ENCODE results near the gene FYN. TPM values are rescaled to one million over a fixed set of nuclear protein-coding genes. Genes with fewer than 3 reads are reported as not detected.

FYN gene
- total RNA-seq, 2 donors from 2014 or later: 25.7 to 83.1 TPM

DNA sequence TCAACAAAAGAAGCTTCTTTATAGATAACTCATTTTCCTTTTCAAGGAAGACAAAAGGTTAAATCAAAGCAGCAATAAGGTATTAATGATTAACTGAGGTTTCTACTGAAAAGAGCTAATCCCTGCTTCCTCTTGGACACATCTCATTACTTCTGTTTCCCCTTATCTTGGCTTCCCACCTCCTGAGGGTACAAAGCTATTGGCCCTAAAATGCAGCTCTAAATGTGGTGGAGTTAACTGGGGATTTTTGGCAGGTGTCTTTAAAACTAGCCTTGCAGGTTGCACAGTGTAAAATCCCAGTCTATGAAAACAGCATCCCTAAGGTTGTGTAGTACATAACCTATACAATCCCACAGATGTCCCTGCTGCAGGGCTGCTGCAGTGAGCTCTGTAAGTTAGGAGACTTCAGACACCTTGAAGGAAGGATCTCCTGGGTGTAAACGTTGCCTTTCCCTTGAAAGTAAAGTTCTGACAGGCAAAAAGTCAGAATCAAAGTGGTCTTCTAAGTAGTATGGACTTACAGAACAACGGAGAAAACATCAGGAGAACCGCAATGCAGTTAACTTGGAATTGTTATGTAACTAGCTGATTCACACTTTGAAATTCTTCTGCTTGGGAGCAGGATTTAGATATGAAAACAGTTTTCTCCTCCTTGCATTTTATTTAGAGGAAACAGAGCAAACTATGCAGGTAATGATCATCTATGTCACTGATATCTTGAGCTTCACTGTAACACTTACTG is 195.8 kb downstream of the FYN start:
- WGBS, 2 donors: 23 to 31% methylated on average over 3 of the region's 3 CpGs
- Histone ChIP-seq H3K9me3 (no peaks in the 10 kb centered on the region), H3K27me3 (no peaks in the 10 kb centered on the region), H3K36me3 (replicated peaks in 1 of 2; ENCODE audit: insufficient read depth in 1 of 2, low read depth in 2 of 2) (no peaks in the 10 kb centered on the region), H3K4me3 (no peak overlapping the region), H3K4me1 (peaks cover 8% of the 10 kb centered on the region), H3K27ac (no peak overlapping the region)
- ATAC-seq (peak; percentile 45), DNase-seq (no peak)
- TF ChIP-seq POLR2A (IDR thresholded peaks at IDR 0.05): no peak
- TF ChIP-seq, protein P1, sequence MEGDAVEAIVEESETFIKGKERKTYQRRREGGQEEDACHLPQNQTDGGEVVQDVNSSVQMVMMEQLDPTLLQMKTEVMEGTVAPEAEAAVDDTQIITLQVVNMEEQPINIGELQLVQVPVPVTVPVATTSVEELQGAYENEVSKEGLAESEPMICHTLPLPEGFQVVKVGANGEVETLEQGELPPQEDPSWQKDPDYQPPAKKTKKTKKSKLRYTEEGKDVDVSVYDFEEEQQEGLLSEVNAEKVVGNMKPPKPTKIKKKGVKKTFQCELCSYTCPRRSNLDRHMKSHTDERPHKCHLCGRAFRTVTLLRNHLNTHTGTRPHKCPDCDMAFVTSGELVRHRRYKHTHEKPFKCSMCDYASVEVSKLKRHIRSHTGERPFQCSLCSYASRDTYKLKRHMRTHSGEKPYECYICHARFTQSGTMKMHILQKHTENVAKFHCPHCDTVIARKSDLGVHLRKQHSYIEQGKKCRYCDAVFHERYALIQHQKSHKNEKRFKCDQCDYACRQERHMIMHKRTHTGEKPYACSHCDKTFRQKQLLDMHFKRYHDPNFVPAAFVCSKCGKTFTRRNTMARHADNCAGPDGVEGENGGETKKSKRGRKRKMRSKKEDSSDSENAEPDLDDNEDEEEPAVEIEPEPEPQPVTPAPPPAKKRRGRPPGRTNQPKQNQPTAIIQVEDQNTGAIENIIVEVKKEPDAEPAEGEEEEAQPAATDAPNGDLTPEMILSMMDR (IDR thresholded peaks at IDR 0.05): no peak
- intact Hi-C loops (cut with DNase I): no loop called here

DNA sequence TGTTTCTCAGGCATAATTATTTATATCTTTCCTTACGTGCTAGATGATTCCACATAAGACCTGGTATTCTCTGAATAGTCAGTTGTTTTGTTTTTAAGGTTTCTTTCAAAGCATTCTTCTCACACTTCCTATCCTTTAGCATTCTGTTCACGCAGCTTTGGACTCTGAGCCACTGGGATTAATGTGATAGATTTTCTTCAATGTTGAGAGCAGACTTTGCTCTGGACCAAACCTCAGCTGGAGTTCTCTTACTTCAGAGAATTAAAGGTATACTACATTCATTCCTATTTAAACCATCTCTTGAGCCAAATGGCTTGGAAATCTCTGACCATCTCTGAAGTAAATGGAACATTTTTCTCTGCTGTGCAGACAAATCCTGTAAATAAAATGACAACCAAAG is 196.9 kb downstream of the FYN start:
- ATAC-seq: no peak
- H3K36me3 ChIP-seq (replicated peaks in 1 of 2; ENCODE audit: insufficient read depth in 1 of 2, low read depth in 2 of 2): no peaks in the 10 kb centered on the region

DNA sequence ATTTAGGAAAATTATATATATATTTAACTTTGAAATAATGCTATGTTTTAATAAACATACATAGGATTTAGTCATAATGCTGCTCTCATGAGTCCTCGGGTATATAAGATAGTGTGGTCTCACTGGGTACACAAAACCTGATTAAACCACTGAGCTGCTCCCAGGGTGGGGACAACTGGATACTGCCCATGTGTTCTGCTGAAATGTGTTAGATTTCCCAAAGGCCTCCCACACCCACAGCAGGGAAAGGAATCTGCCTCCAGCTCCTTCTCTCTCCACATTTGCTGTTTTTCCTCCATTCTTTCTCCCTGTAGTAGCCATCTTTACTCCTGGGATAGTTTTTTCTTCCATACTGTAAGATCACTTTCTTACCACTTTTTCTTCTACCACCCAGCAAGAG is 198.4 kb downstream of the FYN start:
- H3K9me3 ChIP-seq: no peaks in the 10 kb centered on the region
- intact Hi-C loops (cut with DNase I): no loop called here
- no peak overlapping the region for H3K4me3 ChIP-seq
- no peak for DNase-seq
- no peak overlapping the region for H3K27ac ChIP-seq
- TF ChIP-seq POLR2A (IDR thresholded peaks at IDR 0.05): no peak
- TF ChIP-seq, protein P1 (IDR thresholded peaks at IDR 0.05): no peak
- peaks cover 8% of the 10 kb centered on the region for H3K4me1 ChIP-seq
- no peaks in the 10 kb centered on the region for H3K27me3 ChIP-seq
- ATAC-seq: no peak
- no peaks in the 10 kb centered on the region for H3K36me3 ChIP-seq (replicated peaks in 1 of 2; ENCODE audit: insufficient read depth in 1 of 2, low read depth in 2 of 2)
- WGBS, 2 donors: 24 to 39% methylated on average over 1 of the region's 1 CpG

More for the DNA sequence above, 196.9 kb downstream of the FYN start:
- no peak overlapping the region for H3K4me3 ChIP-seq
- no peaks in the 10 kb centered on the region for H3K9me3 ChIP-seq
- intact Hi-C loops (cut with DNase I): no loop called here
- no peak overlapping the region for H3K27ac ChIP-seq
- 33 to 50% methylated on average over 2 of the region's 2 CpGs for WGBS, 2 donors
- peaks cover 8% of the 10 kb centered on the region for H3K4me1 ChIP-seq
- TF ChIP-seq POLR2A (IDR thresholded peaks at IDR 0.05): no peak
- TF ChIP-seq, protein P1 (IDR thresholded peaks at IDR 0.05): no peak
- no peak for DNase-seq
- H3K27me3 ChIP-seq: no peaks in the 10 kb centered on the region

DNA sequence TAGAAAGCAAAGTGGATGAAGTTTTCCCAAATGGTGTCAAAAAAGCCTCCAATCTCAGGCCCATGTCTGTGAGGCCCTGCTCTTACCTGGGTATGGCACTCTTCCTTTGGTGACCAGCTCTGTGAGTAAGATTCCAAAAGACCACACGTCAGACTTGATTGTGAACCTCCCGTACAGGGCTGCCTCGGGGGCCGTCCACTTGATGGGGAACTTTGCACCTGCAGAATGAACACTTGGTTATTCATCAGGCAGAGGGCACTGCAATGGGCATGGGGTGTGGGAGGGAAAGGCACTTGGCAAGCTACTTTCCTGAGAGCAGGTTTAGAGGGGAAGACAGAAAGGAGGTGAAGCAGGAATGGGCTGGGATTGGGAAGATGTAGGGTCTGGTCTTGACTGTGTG is 198.8 kb downstream of the FYN start:
- Histone ChIP-seq H3K4me3 (no peak overlapping the region), H3K4me1 (peaks cover 8% of the 10 kb centered on the region), H3K27me3 (no peaks in the 10 kb centered on the region), H3K27ac (no peak overlapping the region), H3K9me3 (no peaks in the 10 kb centered on the region), H3K36me3 (replicated peaks in 1 of 2; ENCODE audit: insufficient read depth in 1 of 2, low read depth in 2 of 2) (no peaks in the 10 kb centered on the region)
- DNase-seq (no peak), ATAC-seq (no peak)
- 63 to 82% methylated on average over 4 of the region's 4 CpGs for WGBS, 2 donors
- intact Hi-C loops (cut with DNase I): no loop called here
- TF ChIP-seq, protein P1 (IDR thresholded peaks at IDR 0.05): no peak
- no peak for TF ChIP-seq POLR2A (IDR thresholded peaks at IDR 0.05)

DNA sequence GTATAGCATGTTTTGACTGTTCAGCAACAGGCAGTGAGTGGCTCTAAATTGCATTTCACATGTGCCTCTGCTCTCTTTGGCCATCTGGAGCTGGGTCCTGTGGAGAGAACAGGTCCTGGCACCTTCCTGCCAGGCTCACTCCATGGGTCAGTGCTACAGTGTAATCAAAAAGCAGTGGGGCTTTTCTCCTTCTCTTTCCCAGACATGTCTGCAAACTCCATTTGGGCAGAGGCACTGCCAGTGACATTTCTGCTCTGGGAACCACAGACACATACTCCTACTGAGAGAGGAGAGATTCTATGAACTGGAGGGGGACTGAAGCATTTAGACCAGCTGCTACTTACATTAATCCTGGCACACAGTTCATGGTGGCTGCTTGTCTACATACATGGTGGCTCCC is 199.3 kb downstream of the FYN start:
- DNase-seq: no peak
- ATAC-seq: no peak
- TF ChIP-seq POLR2A (IDR thresholded peaks at IDR 0.05): no peak
- TF ChIP-seq, protein P1 (IDR thresholded peaks at IDR 0.05): no peak
- H3K27me3 ChIP-seq: no peaks in the 10 kb centered on the region
- H3K9me3 ChIP-seq: no peaks in the 10 kb centered on the region
- no peaks in the 10 kb centered on the region for H3K36me3 ChIP-seq (replicated peaks in 1 of 2; ENCODE audit: insufficient read depth in 1 of 2, low read depth in 2 of 2)
- H3K4me3 ChIP-seq: no peak overlapping the region
- intact Hi-C loops (cut with DNase I): no loop called here
- H3K4me1 ChIP-seq: peaks cover 8% of the 10 kb centered on the region
- no peak overlapping the region for H3K27ac ChIP-seq
